Measurements from ENCODE around the gene COL9A1. TPM values are rescaled to one million over a fixed set of nuclear protein-coding genes. Genes with fewer than 3 reads are reported as not detected.

The COL9A1 gene
- total RNA-seq, result 11.0 TPM

GRCh38 chr6:70303034-70303525 lies at the start of gene COL9A1:
Gene COL9A1, minus strand, starts transcription at chr6:70303084. Its CDS starts 160 bp downstream, at chr6:70302924.

Other genes with a start within 250 kb of the COL9A1 start
- gene FAM135A, start 110.4 kb upstream of the COL9A1 start, total RNA-seq, result 147 TPM

Measured in parietal lobe (tissue), 1 donor.